BLaER1 (cell line): ENCODE results near the gene IER3.
"Not testable (repeated sequence)": the region's sequence is repeated elsewhere in the genome, so short reads cannot be mapped to it uniquely, and the experiment has no call there.

Experiments
- H3K27ac ChIP-seq: shearing (Covaris generic); formaldehyde crosslinking; 2 replicates; pipeline ENCODE4 v1.8.1; 2022
- H3K27me3 ChIP-seq: shearing (Covaris generic); formaldehyde crosslinking; 2 replicates; pipeline ENCODE4 v1.8.1; 2022
- H3K36me3 ChIP-seq: shearing (Covaris generic); formaldehyde crosslinking; 2 replicates; pipeline ENCODE4 v1.8.1; 2022
- H3K4me1 ChIP-seq: shearing (Covaris generic); formaldehyde crosslinking; 2 replicates; pipeline ENCODE4 v1.8.1; 2022
- H3K4me2 ChIP-seq: shearing (Covaris generic); formaldehyde crosslinking; 2 replicates; pipeline ENCODE4 v1.8.1; 2022
- H3K4me3 ChIP-seq: shearing (Covaris generic); formaldehyde crosslinking; 2 replicates; pipeline ENCODE4 v1.8.1; 2022
- H3K9ac ChIP-seq: shearing (Covaris generic); formaldehyde crosslinking; 2 replicates; pipeline ENCODE4 v1.8.1; 2022
- H3K9me3 ChIP-seq: shearing (Covaris generic); formaldehyde crosslinking; 2 replicates; pipeline ENCODE4 v1.8.1; 2022
- H4K20me1 ChIP-seq: shearing (Covaris generic); formaldehyde crosslinking; 2 replicates; pipeline ENCODE4 v1.8.1; 2022
- Cebpa-rat ChIP-seq: shearing (Covaris generic); IDR thresholded peaks from 2 replicates; pipeline ENCODE4 v1.8.1; 2022

Gene IER3

GRCh38 chr6:30724906-30725667, 19.3 kb downstream of the IER3 start:
- H3K27me3 ChIP-seq: no peaks in the 10 kb centered on the region
- peak overlapping the region; percentile 100; the same call in 1 of the 2 replicates for H3K9ac ChIP-seq
- H3K36me3 ChIP-seq: peaks cover 86% of the 10 kb centered on the region
- H3K4me3 ChIP-seq: peak overlapping the region; percentile 94; the same call in 1 of the 2 replicates
- H4K20me1 ChIP-seq: peaks cover 85% of the 10 kb centered on the region
- no peak overlapping the region for H3K27ac ChIP-seq
- H3K4me1 ChIP-seq: peaks cover 43% of the 10 kb centered on the region
- TF ChIP-seq Cebpa-rat: no peak
- no peaks in the 10 kb centered on the region for H3K9me3 ChIP-seq
- peak overlapping the region; percentile 89 for H3K4me2 ChIP-seq

GRCh38 chr6:30723843-30724741, 20.3 kb downstream of the IER3 start:
- peak overlapping the region; percentile 89 for H3K4me2 ChIP-seq
- H3K27me3 ChIP-seq, H3K9me3 ChIP-seq, H3K27ac ChIP-seq: not testable (repeated sequence)
- peak overlapping the region; percentile 100; the same call in 1 of the 2 replicates for H3K9ac ChIP-seq
- peaks cover 78% of the 10 kb centered on the region for H4K20me1 ChIP-seq
- H3K4me3 ChIP-seq: peak overlapping the region; percentile 94
- peaks cover 44% of the 10 kb centered on the region for H3K4me1 ChIP-seq
- peaks cover 76% of the 10 kb centered on the region for H3K36me3 ChIP-seq

GRCh38 chr6:30723159-30723842, 21.0 kb downstream of the IER3 start:
- Histone ChIP-seq H4K20me1 (peaks cover 70% of the 10 kb centered on the region), H3K36me3 (peaks cover 68% of the 10 kb centered on the region), H3K4me3 (peak overlapping the region; percentile 94), H3K4me2 (peak overlapping the region; percentile 89), H3K9ac (peak overlapping the region; percentile 100; the same call in 1 of the 2 replicates), H3K4me1 (peaks cover 52% of the 10 kb centered on the region)
- not testable (repeated sequence) for H3K27ac ChIP-seq, H3K27me3 ChIP-seq, H3K9me3 ChIP-seq

- Histone ChIP-seq H3K9me3 (no peaks in the 10 kb centered on the region), H3K4me1 (peaks cover 59% of the 10 kb centered on the region), H3K27me3 (no peaks in the 10 kb centered on the region), H4K20me1 (peaks cover 62% of the 10 kb centered on the region), H3K27ac (peak overlapping the region; percentile 92), H3K36me3 (peaks cover 60% of the 10 kb centered on the region), H3K9ac (peak overlapping the region; percentile 100), H3K4me3 (peak overlapping the region; percentile 94), H3K4me2 (peak overlapping the region; percentile 89)
- no peak for TF ChIP-seq Cebpa-rat
These were observed 21.9 kb downstream of the IER3 start for GRCh38 chr6:30722280-30723112.

GRCh38 chr6:30722025-30722279, 22.4 kb downstream of the IER3 start:
- H4K20me1 ChIP-seq: peaks cover 57% of the 10 kb centered on the region
- H3K27me3 ChIP-seq, H3K9me3 ChIP-seq: not testable (repeated sequence)
- H3K36me3 ChIP-seq: peaks cover 55% of the 10 kb centered on the region
- peak overlapping the region; percentile 100 for H3K9ac ChIP-seq
- H3K27ac ChIP-seq: peak overlapping the region; percentile 92
- peaks cover 54% of the 10 kb centered on the region for H3K4me1 ChIP-seq
- H3K4me3 ChIP-seq: peak overlapping the region; percentile 94
- H3K4me2 ChIP-seq: peak overlapping the region; percentile 89

GRCh38 chr6:30721198-30722024, 22.9 kb downstream of the IER3 start:
- Histone ChIP-seq H3K27me3 (no peaks in the 10 kb centered on the region), H4K20me1 (peaks cover 51% of the 10 kb centered on the region), H3K4me1 (peaks cover 59% of the 10 kb centered on the region), H3K36me3 (peaks cover 49% of the 10 kb centered on the region), H3K9ac (peak overlapping the region; percentile 100), H3K27ac (peak overlapping the region; percentile 98), H3K4me3 (peak overlapping the region; percentile 94), H3K9me3 (no peaks in the 10 kb centered on the region), H3K4me2 (peak overlapping the region; percentile 89)
- no peak for TF ChIP-seq Cebpa-rat

GRCh38 chr6:30720738-30721197, 23.6 kb downstream of the IER3 start:
- peak overlapping the region; percentile 21; the same call in 1 of the 2 replicates for H3K4me2 ChIP-seq
- peak overlapping the region; percentile 100 for H3K9ac ChIP-seq
- H3K27ac ChIP-seq: peak overlapping the region; percentile 98
- H3K4me1 ChIP-seq: peaks cover 62% of the 10 kb centered on the region
- no peaks in the 10 kb centered on the region for H3K27me3 ChIP-seq
- H3K36me3 ChIP-seq: peaks cover 44% of the 10 kb centered on the region
- no peak for TF ChIP-seq Cebpa-rat
- peak overlapping the region; percentile 94 for H3K4me3 ChIP-seq
- peaks cover 45% of the 10 kb centered on the region for H4K20me1 ChIP-seq
- no peaks in the 10 kb centered on the region for H3K9me3 ChIP-seq
